Measurements from ENCODE around the gene GMFB. TPM values are rescaled to one million over a fixed set of nuclear protein-coding genes. Genes with fewer than 3 reads are reported as not detected.

The GMFB gene
- 10 to 100 TPM; 13.8 to 36.3 (median 22.5) TPM for total RNA-seq
- long read RNA-seq, result 0 reads

- Histone ChIP-seq H3K27me3 (no peaks in the 10 kb centered on the region), H3K4me3 (peak within 1 kb of the TSS; percentile 86 to 98 (median 90)), H3K27ac (peak within 1 kb of the TSS; percentile 73 to 98 (median 87)), H3K36me3 (no peaks in the 10 kb centered on the region), H3K9me3 (no peaks in the 10 kb centered on the region), H3K4me1 (peaks cover 0 to 14% (median 6%) of the 10 kb centered on the region in 4 donors)
- peak; percentile 13 to 47 (median 42) for TF ChIP-seq CTCF (IDR thresholded peaks at IDR 0.05)
- TF ChIP-seq POLR2A (IDR thresholded peaks at IDR 0.05), result peak; percentile 93
- intact Hi-C loops (cut with DNase I), result no loop called here
- WGBS (ENCODE audit: insufficient coverage, low coverage, low lambda C conversion rate, missing lambda C conversion rate), result 0% methylated on average over 5 of the region's 51 CpGs
- DNase-seq, result peak; percentile 91 to 94 (median 93)
- ATAC-seq, result peak; percentile 94 to 99 (median 97)
Observed at GRCh38 chr14:54488646-54489317, at the start of gene GMFB. TSS of gene GMFB (minus strand) at chr14:54488980. CDS start at chr14:54488927, 53 bp downstream.

- H3K4me3 ChIP-seq, result no peak overlapping the region
- no peak for TF ChIP-seq CTCF (IDR thresholded peaks at IDR 0.05)
- no peak for TF ChIP-seq POLR2A (IDR thresholded peaks at IDR 0.05)
- no peaks in the 10 kb centered on the region for H3K27me3 ChIP-seq
- H3K9me3 ChIP-seq, result no peaks in the 10 kb centered on the region
- intact Hi-C loops (cut with DNase I), result no loop called here
- H3K36me3 ChIP-seq, result no peaks in the 10 kb centered on the region
- peaks cover 0 to 10% (median 3%) of the 10 kb centered on the region in 4 donors for H3K4me1 ChIP-seq
- H3K27ac ChIP-seq, result peak overlapping the region in 1 of 3 donors; percentile 11
- DNase-seq (no peak), ATAC-seq (peak in 1 of 4 donors; percentile 60)
- 89% methylated on average over 3 of the region's 3 CpGs for WGBS (ENCODE audit: insufficient coverage, low coverage, low lambda C conversion rate, missing lambda C conversion rate)
Observed at GRCh38 chr14:54538055-54538454, 49.3 kb upstream of the GMFB start.

- Histone ChIP-seq H3K27ac (no peak overlapping the region), H3K36me3 (no peaks in the 10 kb centered on the region), H3K4me3 (no peak overlapping the region), H3K27me3 (no peaks in the 10 kb centered on the region), H3K9me3 (no peaks in the 10 kb centered on the region), H3K4me1 (peaks cover 0 to 10% (median 3%) of the 10 kb centered on the region in 4 donors)
- ATAC-seq (peak in 3 of 4 donors; percentile 59 to 91 (median 61)), DNase-seq (no peak)
- no peak for TF ChIP-seq POLR2A (IDR thresholded peaks at IDR 0.05)
- TF ChIP-seq CTCF (IDR thresholded peaks at IDR 0.05), result no peak
- intact Hi-C loops (cut with DNase I), result no loop called here
- 24% methylated on average over 2 of the region's 2 CpGs for WGBS (ENCODE audit: insufficient coverage, low coverage, low lambda C conversion rate, missing lambda C conversion rate)
Observed at GRCh38 chr14:54537651-54538050, 48.9 kb upstream of the GMFB start.

- H3K27ac ChIP-seq, result no peak overlapping the region
- ATAC-seq, result no peak
- WGBS (ENCODE audit: insufficient coverage, low coverage, low lambda C conversion rate, missing lambda C conversion rate), result 51% methylated on average over 2 of the region's 2 CpGs
- peaks cover 0 to 10% (median 3%) of the 10 kb centered on the region in 4 donors for H3K4me1 ChIP-seq
- DNase-seq, result no peak
- TF ChIP-seq POLR2A (IDR thresholded peaks at IDR 0.05), result no peak
- TF ChIP-seq CTCF (IDR thresholded peaks at IDR 0.05), result no peak
- H3K4me3 ChIP-seq, result no peak overlapping the region
- H3K9me3 ChIP-seq, result no peaks in the 10 kb centered on the region
- H3K36me3 ChIP-seq, result peaks cover 0 to 2% (median 0%) of the 10 kb centered on the region in 4 donors
- no peaks in the 10 kb centered on the region for H3K27me3 ChIP-seq
- intact Hi-C loops (cut with DNase I), result no loop called here
Observed at GRCh38 chr14:54535646-54536045, 46.9 kb upstream of the GMFB start.

Measured in right lobe of liver (tissue), 6 donors.